Neuronal stem cell (in vitro differentiated cells): ENCODE results near the gene FRMPD4. TPM values are rescaled to one million over a fixed set of nuclear protein-coding genes. Genes with fewer than 3 reads are reported as not detected.

Experiments
- DNase-seq: peaks from one replicate; pipeline ENCODE4 v3.0.0-alpha.2; 2013; ENCODE audit warnings: low spot score
- H2AFZ ChIP-seq: one replicate; pipeline ENCODE4 v1.6.1; 2013; ENCODE audit warnings: mild to moderate bottlenecking, low read length, inconsistent platforms
- H2AK5ac ChIP-seq: 2 replicates; pipeline ENCODE4 v1.6.1; 2013; ENCODE audit warnings: low read depth, mild to moderate bottlenecking, inconsistent platforms, low read length, moderate library complexity, mixed read lengths
- H2BK120ac ChIP-seq: 2 replicates; pipeline ENCODE4 v1.6.1; 2013; ENCODE audit warnings: low read depth, mild to moderate bottlenecking, inconsistent platforms, low read length, moderate library complexity, mixed read lengths
- H2BK12ac ChIP-seq: one replicate; pipeline ENCODE4 v1.6.1; 2013; ENCODE audit warnings: low read length, inconsistent platforms
- H2BK15ac ChIP-seq: 2 replicates; pipeline ENCODE4 v1.6.1; 2013; ENCODE audit warnings: mild to moderate bottlenecking, low read length, inconsistent platforms, mixed read lengths
- H2BK5ac ChIP-seq: one replicate; pipeline ENCODE4 v1.6.1; 2013; ENCODE audit warnings: inconsistent platforms, mild to moderate bottlenecking, low read length, moderate library complexity
- H3K14ac ChIP-seq: one replicate; pipeline ENCODE4 v1.6.1; 2013; ENCODE audit warnings: low read length, inconsistent platforms
- H3K18ac ChIP-seq: 2 replicates; pipeline ENCODE4 v1.6.1; 2013; ENCODE audit warnings: low read length, inconsistent platforms
- H3K23ac ChIP-seq: 2 replicates; pipeline ENCODE4 v1.6.1; 2013; ENCODE audit warnings: low read depth, mild to moderate bottlenecking, mixed read lengths, low read length, inconsistent platforms; ENCODE audit not compliant: poor library complexity
- H3K27ac ChIP-seq: replicated peaks from 3 replicates; pipeline ENCODE4 v1.5.1; 2013; ENCODE audit warnings: low read length, inconsistent platforms
- H3K27me3 ChIP-seq, 3 experiments: 2 replicates each; pipeline ENCODE4 v1.6.1; 2013; ENCODE audit warnings: low read length in 3 of 3, mild to moderate bottlenecking in 2 of 3, inconsistent platforms in 1 of 3, low read depth in 1 of 3, mixed read lengths in 1 of 3, moderate library complexity in 1 of 3; ENCODE audit not compliant: control insufficient read depth in 3 of 3, insufficient read depth in 3 of 3
- H3K36me3 ChIP-seq, 2 donors: replicated peaks in 1 of 2; 2 replicates each; pipeline ENCODE4 v1.6.1; 2013; ENCODE audit warnings: low read length in 2 of 2; ENCODE audit not compliant: control insufficient read depth in 2 of 2, insufficient read depth in 2 of 2
- H3K4ac ChIP-seq: 2 replicates; pipeline ENCODE4 v1.6.1; 2013; ENCODE audit warnings: inconsistent platforms, mild to moderate bottlenecking, low read length, moderate library complexity
- H3K4me1 ChIP-seq, 2 donors: 1 replicate in 1 of 2; 2 replicates in 1 of 2; pipeline ENCODE4 v1.6.1; 2013; ENCODE audit warnings: low read length in 2 of 2, low read depth in 1 of 2; ENCODE audit not compliant: control insufficient read depth in 2 of 2, insufficient read depth in 1 of 2
- H3K4me2 ChIP-seq: one replicate; pipeline ENCODE4 v1.6.1; 2013; ENCODE audit warnings: mild to moderate bottlenecking, low read length, inconsistent platforms; ENCODE audit not compliant: insufficient read depth, poor library complexity, severe bottlenecking
- H3K4me3 ChIP-seq, 2 donors: 2 replicates each; pipeline ENCODE4 v1.5.1; 2013; ENCODE audit warnings: low read length in 2 of 2, mild to moderate bottlenecking in 2 of 2, inconsistent platforms in 1 of 2, moderate library complexity in 1 of 2
- H3K79me1 ChIP-seq: one replicate; pipeline ENCODE4 v1.6.1; 2013; ENCODE audit warnings: low read depth, mild to moderate bottlenecking, inconsistent platforms, low read length, moderate library complexity
- H3K9ac ChIP-seq: one replicate; pipeline ENCODE4 v1.6.1; 2013; ENCODE audit warnings: mild to moderate bottlenecking, low read depth, low read length, inconsistent platforms; ENCODE audit not compliant: poor library complexity
- H3K9me3 ChIP-seq, 2 donors: replicated peaks in 1 of 2; 2 replicates each; pipeline versions ENCODE3 to v1.6.1; 2013; ENCODE audit warnings: low read length in 2 of 2, mild to moderate bottlenecking in 2 of 2, inconsistent platforms in 1 of 2, low read depth in 1 of 2, mixed read lengths in 1 of 2, moderate library complexity in 1 of 2; ENCODE audit not compliant: control insufficient read depth in 2 of 2, insufficient read depth in 1 of 2
- H4K8ac ChIP-seq: one replicate; pipeline ENCODE4 v1.6.1; 2013; ENCODE audit warnings: low read depth, mild to moderate bottlenecking, inconsistent platforms, low read length, moderate library complexity
- H4K91ac ChIP-seq: one replicate; pipeline ENCODE4 v1.6.1; 2013; ENCODE audit warnings: low read length, low read depth, mild to moderate bottlenecking, inconsistent platforms; ENCODE audit not compliant: poor library complexity
- WGBS, 2 donors: extraction: QIAGEN DNeasy Blood & Tissue Kit; methylation state at CpG; one replicate each; pipeline ENCODE4 v1.1.7; 2013; ENCODE audit warnings: missing lambda C conversion rate in 2 of 2, mixed read lengths in 1 of 2; ENCODE audit not compliant: insufficient read length in 2 of 2, insufficient replicate concordance in 1 of 2; ENCODE audit errors: extremely low coverage in 2 of 2; 5-methylcytosine and 5-hydroxymethylcytosine counted together
- small RNA-seq: library from polyadenylated mRNA; stranded (forward); fragments of <200 nt; extraction: miRNeasy Mini kit (QIAGEN cat#:217004); gene quantifications from one replicate; pipeline ENCODE3, GENCODE V24; 2013; ENCODE audit not compliant: insufficient read depth

Gene FRMPD4

GRCh38 chrX:12771445-12772069, 633.3 kb downstream of the FRMPD4 start:
- H3K4me2 ChIP-seq = peak overlapping the region; percentile 11
- peaks cover 0 to 3% (median 0%) of the 10 kb centered on the region in 3 experiments for H3K27me3 ChIP-seq
- H3K4ac ChIP-seq = no peak overlapping the region
- no peak overlapping the region for H3K9ac ChIP-seq
- H3K23ac ChIP-seq = no peak overlapping the region
- no peak overlapping the region for H2BK120ac ChIP-seq
- no peak overlapping the region for H2BK12ac ChIP-seq
- no peak overlapping the region for H3K18ac ChIP-seq
- no peaks in the 10 kb centered on the region for H3K9me3 ChIP-seq
- H3K79me1 ChIP-seq = no peaks in the 10 kb centered on the region
- H2BK15ac ChIP-seq = no peak overlapping the region
- H2AFZ ChIP-seq = no peak overlapping the region
- H4K91ac ChIP-seq = no peak overlapping the region
- no peak overlapping the region for H3K4me3 ChIP-seq
- H4K8ac ChIP-seq = no peak overlapping the region
- no peak overlapping the region for H2AK5ac ChIP-seq
- no peak overlapping the region for H2BK5ac ChIP-seq
- no CpG with 5 or more reads among the region's 22 CpGs for WGBS, 2 donors
- H3K36me3 ChIP-seq = no peaks in the 10 kb centered on the region
- no peak overlapping the region for H3K14ac ChIP-seq
- H3K4me1 ChIP-seq = no peaks in the 10 kb centered on the region
- DNase-seq = peak; percentile 29
- no peak overlapping the region for H3K27ac ChIP-seq

Small RNA genes lying within 50 kb of the gene (small RNA-seq; reads per million reads assigned to genes)
- gene AC119619.1 (not detected), gene RF00019 (not detected), gene RN7SKP290 (not detected)
